OCI-LY3 (cell line): Measurements from ENCODE around the gene COL11A2.
A peak's percentile ranks its signal among the peaks of the same experiment; 100 is the strongest.

Experiments used
- H2AFZ ChIP-seq: fragments of 200-600, 300-600 bp; shearing (Covaris generic); 2 replicates; pipeline ENCODE4 v1.6.0; 2014; ENCODE audit warnings: antibody characterized with exemption, low read depth, low read length
- H3K27ac ChIP-seq: fragments of 200-600, 300-600 bp; sonication (generic); 2 replicates; pipeline ENCODE4 v1.5.1; 2014; ENCODE audit warnings: mild to moderate bottlenecking, low read length, moderate library complexity, mixed read lengths
- H3K27me3 ChIP-seq: fragments of 200-600, 300-600 bp; sonication (generic); 2 replicates; pipeline ENCODE4 v1.6.1; 2014; ENCODE audit warnings: low read depth, low read length, mixed read lengths
- H3K36me3 ChIP-seq: fragments of 200-600, 300-600 bp; sonication (generic); replicated peaks from 2 replicates; pipeline ENCODE3; 2014; ENCODE audit warnings: low read depth, low read length, mixed read lengths
- H3K4me1 ChIP-seq: fragments of 300-600, 200-600 bp; sonication (generic); 2 replicates; pipeline ENCODE4 v1.6.1; 2014; ENCODE audit warnings: low read length, mixed read lengths
- H3K4me2 ChIP-seq: fragments of 200-600, 300-600 bp; sonication (generic); 2 replicates; pipeline ENCODE4 v1.6.1; 2014; ENCODE audit warnings: low read length, mixed read lengths
- H3K4me3 ChIP-seq: fragments of 300-600, 200-600 bp; sonication (generic); 2 replicates; pipeline ENCODE4 v1.5.1; 2014; ENCODE audit warnings: antibody characterized with exemption, mild to moderate bottlenecking, low read length, moderate library complexity
- H3K79me2 ChIP-seq: fragments of 300-600, 200-600 bp; shearing (Covaris generic); 2 replicates; pipeline ENCODE4 v1.6.1; 2014; ENCODE audit warnings: mild to moderate bottlenecking, low read length, mixed read lengths
- H3K9ac ChIP-seq: fragments of 300-600, 200-600 bp; shearing (Covaris generic); 2 replicates; pipeline ENCODE4 v1.6.0; 2014; ENCODE audit warnings: mild to moderate bottlenecking, low read length, moderate library complexity
- H3K9me3 ChIP-seq: fragments of 200-600, 300-600 bp; shearing (Covaris generic); 2 replicates; pipeline ENCODE4 v1.6.1; 2014; ENCODE audit warnings: low read length, mixed read lengths; ENCODE audit not compliant: insufficient read depth
- H4K20me1 ChIP-seq: fragments of 200-600, 300-600 bp; sonication (generic); 2 replicates; pipeline ENCODE4 v1.6.1; 2016; ENCODE audit warnings: low read length, mixed read lengths; ENCODE audit not compliant: insufficient read depth
- CTCF ChIP-seq: fragments of 200-600, 300-600 bp; sonication (generic); IDR thresholded peaks from 2 replicates; pipeline ENCODE4 v1.5.1; 2014; ENCODE audit warnings: antibody characterized with exemption, low read length, low read depth
- EZH2phosphoT487 ChIP-seq: fragments of 200-600 bp; shearing (Covaris generic); IDR thresholded peaks from 2 replicates; pipeline ENCODE4 v1.6.1; 2018; ENCODE audit warnings: antibody characterized with exemption, mixed run types, low read depth

Gene COL11A2

GRCh38 chr6:33117811-33118277 lies 74.4 kb downstream of the COL11A2 start:
- Histone ChIP-seq H3K27ac (no peak overlapping the region), H4K20me1 (no peaks in the 10 kb centered on the region), H3K4me1 (peaks cover 25% of the 10 kb centered on the region), H3K4me2 (no peak overlapping the region), H3K27me3 (0 out of 2 replicates have a peak, but pooled peaks cover 4% of the 10 kb centered on the region), H3K9me3 (no peaks in the 10 kb centered on the region), H3K9ac (no peak overlapping the region), H3K4me3 (no peak overlapping the region), H3K36me3 (no peaks in the 10 kb centered on the region), H3K79me2 (no peaks in the 10 kb centered on the region), H2AFZ (no peak overlapping the region)
- no peak for TF ChIP-seq CTCF

- Histone ChIP-seq H3K27me3 (0 out of 2 replicates have a peak, but pooled peaks cover 4% of the 10 kb centered on the region), H3K27ac (no peak overlapping the region), H3K36me3 (no peaks in the 10 kb centered on the region), H2AFZ (no peak overlapping the region), H3K9ac (no peak overlapping the region), H3K9me3 (no peaks in the 10 kb centered on the region), H3K79me2 (no peaks in the 10 kb centered on the region), H4K20me1 (no peaks in the 10 kb centered on the region), H3K4me3 (no peak overlapping the region), H3K4me1 (peaks cover 31% of the 10 kb centered on the region), H3K4me2 (no peak overlapping the region)
- TF ChIP-seq EZH2phosphoT487, result no peak
- no peak for TF ChIP-seq CTCF
Measured at GRCh38 chr6:33116841-33117711, 75.2 kb downstream of the COL11A2 start.

- Histone ChIP-seq H3K4me2 (no peak overlapping the region), H3K27me3 (0 out of 2 replicates have a peak, but pooled peaks cover 4% of the 10 kb centered on the region), H2AFZ (no peak overlapping the region), H3K4me3 (no peak overlapping the region), H3K36me3 (no peaks in the 10 kb centered on the region), H3K9me3 (no peaks in the 10 kb centered on the region), H3K79me2 (no peaks in the 10 kb centered on the region), H4K20me1 (no peaks in the 10 kb centered on the region), H3K9ac (no peak overlapping the region), H3K4me1 (peaks cover 34% of the 10 kb centered on the region), H3K27ac (no peak overlapping the region)
- no peak for TF ChIP-seq CTCF
- no peak for TF ChIP-seq EZH2phosphoT487
Measured at GRCh38 chr6:33116417-33116816, 75.8 kb downstream of the COL11A2 start.

- Histone ChIP-seq H3K9ac (no peak overlapping the region), H3K79me2 (no peaks in the 10 kb centered on the region), H3K4me3 (peak overlapping the region; percentile 41), H3K4me2 (peak overlapping the region; percentile 56), H2AFZ (no peak overlapping the region), H3K27ac (no peak overlapping the region), H3K27me3 (0 out of 2 replicates have a peak, but pooled peaks cover 4% of the 10 kb centered on the region), H3K36me3 (no peaks in the 10 kb centered on the region), H3K4me1 (peaks cover 34% of the 10 kb centered on the region), H3K9me3 (no peaks in the 10 kb centered on the region), H4K20me1 (no peaks in the 10 kb centered on the region)
- TF ChIP-seq EZH2phosphoT487 (no peak), CTCF (no peak)
Measured at GRCh38 chr6:33114406-33114805, 77.9 kb downstream of the COL11A2 start.
